ENCODE results near the gene TIGIT.
A peak's percentile ranks its signal among the peaks of the same experiment; 100 is the strongest.

The TIGIT gene

GRCh38 chr3:114310695-114311094 is 16.9 kb downstream of the TIGIT start:
- DNase-seq (ENCODE audit: low spot score), result no peak

GRCh38 chr3:114313426-114313825 is 19.6 kb downstream of the TIGIT start:
- no peak for DNase-seq (ENCODE audit: low spot score)

- no peak for DNase-seq (ENCODE audit: low spot score)
These were observed 20.5 kb downstream of the TIGIT start for GRCh38 chr3:114314282-114314681.

- DNase-seq (ENCODE audit: low spot score), result no peak
These were observed 24.5 kb downstream of the TIGIT start for GRCh38 chr3:114318295-114318694.

- no peak for DNase-seq (ENCODE audit: low spot score)
These were observed 25.6 kb downstream of the TIGIT start for GRCh38 chr3:114319453-114319852.

- DNase-seq (ENCODE audit: low spot score), result no peak
These were observed 26.4 kb downstream of the TIGIT start for GRCh38 chr3:114320246-114320645.

- no peak for DNase-seq (ENCODE audit: low spot score)
These were observed 29.9 kb downstream of the TIGIT start for GRCh38 chr3:114323546-114324254.

GRCh38 chr3:114327665-114328064 is 33.8 kb downstream of the TIGIT start:
- no peak for DNase-seq (ENCODE audit: low spot score)

GRCh38 chr3:114328345-114328744 is 34.5 kb downstream of the TIGIT start:
- DNase-seq (ENCODE audit: low spot score), result no peak

GRCh38 chr3:114329823-114330222 is 36.0 kb downstream of the TIGIT start:
- DNase-seq (ENCODE audit: low spot score), result no peak

- no peak for DNase-seq (ENCODE audit: low spot score)
These were observed 37.2 kb downstream of the TIGIT start for GRCh38 chr3:114331007-114331406.

GRCh38 chr3:114331710-114332109 is 37.9 kb downstream of the TIGIT start:
- no peak for DNase-seq (ENCODE audit: low spot score)

- DNase-seq (ENCODE audit: low spot score), result no peak
These were observed 38.7 kb downstream of the TIGIT start for GRCh38 chr3:114332342-114333179.

GRCh38 chr3:114333180-114333922 is 39.5 kb downstream of the TIGIT start:
- DNase-seq (ENCODE audit: low spot score), result peak; percentile 64

GRCh38 chr3:114333923-114334240 is 40.1 kb downstream of the TIGIT start:
- DNase-seq (ENCODE audit: low spot score), result no peak

GRCh38 chr3:114336122-114336697 is 42.4 kb downstream of the TIGIT start:
- DNase-seq (ENCODE audit: low spot score), result no peak

GRCh38 chr3:114336857-114337256 is 43.0 kb downstream of the TIGIT start:
- no peak for DNase-seq (ENCODE audit: low spot score)

GRCh38 chr3:114338651-114339357 is 45.0 kb downstream of the TIGIT start:
- DNase-seq (ENCODE audit: low spot score), result no peak

GRCh38 chr3:114344492-114344891 is 50.7 kb downstream of the TIGIT start:
- DNase-seq (ENCODE audit: low spot score), result no peak

GRCh38 chr3:114350271-114350670 is 56.4 kb downstream of the TIGIT start:
- DNase-seq (ENCODE audit: low spot score), result no peak

- DNase-seq (ENCODE audit: low spot score), result no peak
These were observed 56.9 kb downstream of the TIGIT start for GRCh38 chr3:114350690-114351089.

All from Ammon's horn (tissue), 1 donor.